HEK293 (cell line): ENCODE results near the gene SEC24C.

Source experiments
- CTCF ChIA-PET: fragments of 350-600 bp; formaldehyde crosslinking; extraction: SDS; loops from one replicate; lab custom pipeline; 2021; ENCODE audit warnings: antibody characterized with exemption; lab: Yijun Ruan, JAX
- POLR2A ChIA-PET: fragments of 300-600 bp; formaldehyde crosslinking; extraction: SDS; loops from one replicate; lab custom pipeline; 2020; ENCODE audit warnings: antibody characterized with exemption, inconsistent platforms; lab: Yijun Ruan, JAX
- H3K27ac ChIP-seq: fragments of 200-500 bp; sonication (Bioruptor generic); 2 replicates; pipeline ENCODE4 v1.5.1; 2014; ENCODE audit warnings: low read depth, low read length, control low read depth, inconsistent platforms; ENCODE audit errors: extremely low read depth
- H3K36me3 ChIP-seq, 2 experiments: fragments of 200-500 bp in 1 of 2; sonication (Bioruptor generic) in 1 of 2; 1 replicate in 1 of 2; 2 replicates in 1 of 2; pipeline ENCODE4 v1.5.1; 2014 to 2017; ENCODE audit warnings: inconsistent platforms in 2 of 2, low read length in 2 of 2; ENCODE audit not compliant: control insufficient read depth in 2 of 2, insufficient read depth in 1 of 2
- H3K4me1 ChIP-seq: fragments of 200-500 bp; sonication (Bioruptor generic); 2 replicates; pipeline ENCODE4 v1.5.1; 2014; ENCODE audit warnings: mild to moderate bottlenecking, low read length, inconsistent platforms; ENCODE audit not compliant: control insufficient read depth, insufficient read depth
- H3K4me3 ChIP-seq: 2 replicates; pipeline ENCODE4 v1.5.1; 2011; ENCODE audit warnings: low read depth, mild to moderate bottlenecking, control low read depth, low read length, moderate library complexity
- H3K9me3 ChIP-seq: fragments of 200-500 bp; sonication (Bioruptor generic); 2 replicates; pipeline ENCODE4 v1.5.1; 2014; ENCODE audit warnings: low read depth, low read length, inconsistent platforms; ENCODE audit not compliant: control insufficient read depth, insufficient read depth
- BCL11A ChIP-seq: fragments of 450-650 bp; formaldehyde crosslinking; IDR thresholded peaks from 2 replicates; pipeline ENCODE4 v1.5.1; 2016; ENCODE audit warnings: low read depth, missing biosample characterization, missing genetic modification characterization
- GLIS2 ChIP-seq: fragments of 450-650 bp; formaldehyde crosslinking; IDR thresholded peaks from 2 replicates; pipeline ENCODE4 v1.5.1; 2016; ENCODE audit warnings: missing biosample characterization, missing genetic modification characterization
- PRDM1 ChIP-seq: fragments of 450-650 bp; formaldehyde crosslinking; IDR thresholded peaks from 2 replicates; pipeline ENCODE4; 2016; ENCODE audit warnings: missing biosample characterization, missing genetic modification characterization
- ZBTB17 ChIP-seq: fragments of 450-650 bp; formaldehyde crosslinking; IDR thresholded peaks from 2 replicates; pipeline ENCODE4 v1.5.1; 2016; ENCODE audit warnings: missing biosample characterization, missing genetic modification characterization
- ZBTB7A ChIP-seq: fragments of 450-650 bp; formaldehyde crosslinking; IDR thresholded peaks from 2 replicates; pipeline ENCODE4 v1.5.1; 2016; ENCODE audit warnings: low read depth, missing biosample characterization, missing genetic modification characterization
- ZFP41 ChIP-seq: fragments of 450-650 bp; formaldehyde crosslinking; IDR thresholded peaks from 2 replicates; pipeline ENCODE4 v1.5.1; 2016; ENCODE audit warnings: missing biosample characterization, missing genetic modification characterization, borderline replicate concordance
- ZNF169 ChIP-seq: fragments of 450-650 bp; formaldehyde crosslinking; IDR thresholded peaks from 2 replicates; pipeline ENCODE4 v1.5.1; 2016; ENCODE audit warnings: missing biosample characterization, missing genetic modification characterization
- ZNF211 ChIP-seq: fragments of 450-650 bp; formaldehyde crosslinking; IDR thresholded peaks from 2 replicates; pipeline ENCODE4 v1.5.1; 2016; ENCODE audit warnings: low read depth, missing biosample characterization, missing genetic modification characterization
- ZNF239 ChIP-seq: fragments of 450-650 bp; formaldehyde crosslinking; IDR thresholded peaks from 2 replicates; pipeline ENCODE4 v1.5.1; 2016; ENCODE audit warnings: missing biosample characterization, missing genetic modification characterization
- ZNF292 ChIP-seq: fragments of 450-650 bp; formaldehyde crosslinking; IDR thresholded peaks from 2 replicates; pipeline ENCODE4 v1.5.1; 2016; ENCODE audit warnings: low read depth, missing biosample characterization, missing genetic modification characterization, borderline replicate concordance
- ZNF302 ChIP-seq: fragments of 450-650 bp; formaldehyde crosslinking; IDR thresholded peaks from 2 replicates; pipeline ENCODE4 v1.5.1; 2016; ENCODE audit warnings: missing biosample characterization, missing genetic modification characterization, low read depth
- ZNF366 ChIP-seq: fragments of 450-650 bp; formaldehyde crosslinking; conservative IDR thresholded peaks from 2 replicates; pipeline ENCODE4 v1.5.1; 2016; ENCODE audit warnings: missing biosample characterization, missing genetic modification characterization
- ZNF548 ChIP-seq: fragments of 450-650 bp; formaldehyde crosslinking; IDR thresholded peaks from 2 replicates; pipeline ENCODE4 v1.5.1; 2016; ENCODE audit warnings: missing biosample characterization, missing genetic modification characterization
- ZNF747 ChIP-seq: fragments of 450-650 bp; formaldehyde crosslinking; IDR thresholded peaks from 2 replicates; pipeline ENCODE4 v1.5.1; 2016; ENCODE audit warnings: missing biosample characterization, missing genetic modification characterization
- ZNF837 ChIP-seq: fragments of 450-650 bp; formaldehyde crosslinking; IDR thresholded peaks from 2 replicates; pipeline ENCODE4 v1.5.1; 2016; ENCODE audit warnings: missing biosample characterization, missing genetic modification characterization
- TF ChIP-seq, protein P1 (sequence below): fragments of 450-650 bp; formaldehyde crosslinking; IDR thresholded peaks from 2 replicates; pipeline ENCODE4 v1.5.1; 2016; ENCODE audit warnings: missing biosample characterization, missing genetic modification characterization
- TF ChIP-seq, protein P2 (sequence below): fragments of 450-650 bp; formaldehyde crosslinking; IDR thresholded peaks from 2 replicates; pipeline ENCODE4 v1.5.1; 2016; ENCODE audit warnings: missing biosample characterization, missing genetic modification characterization
- TF ChIP-seq, protein P3 (sequence below): fragments of 450-650 bp; formaldehyde crosslinking; IDR thresholded peaks from 2 replicates; pipeline ENCODE4 v1.5.1; 2016; ENCODE audit warnings: missing biosample characterization, missing genetic modification characterization
- TF ChIP-seq, protein P4 (sequence below): fragments of 450-650 bp; formaldehyde crosslinking; IDR thresholded peaks from 2 replicates; pipeline ENCODE4 v1.5.1; 2016; ENCODE audit warnings: missing biosample characterization, missing genetic modification characterization
- TF ChIP-seq, protein P5 (sequence below): fragments of 450-650 bp; formaldehyde crosslinking; IDR thresholded peaks from 2 replicates; pipeline ENCODE4 v1.5.1; 2016; ENCODE audit warnings: missing biosample characterization, missing genetic modification characterization, borderline replicate concordance
- TF ChIP-seq, protein P6 (sequence below): fragments of 450-650 bp; formaldehyde crosslinking; IDR thresholded peaks from 2 replicates; pipeline ENCODE4 v1.5.1; 2016; ENCODE audit warnings: missing biosample characterization, missing genetic modification characterization

The SEC24C gene

DNA sequence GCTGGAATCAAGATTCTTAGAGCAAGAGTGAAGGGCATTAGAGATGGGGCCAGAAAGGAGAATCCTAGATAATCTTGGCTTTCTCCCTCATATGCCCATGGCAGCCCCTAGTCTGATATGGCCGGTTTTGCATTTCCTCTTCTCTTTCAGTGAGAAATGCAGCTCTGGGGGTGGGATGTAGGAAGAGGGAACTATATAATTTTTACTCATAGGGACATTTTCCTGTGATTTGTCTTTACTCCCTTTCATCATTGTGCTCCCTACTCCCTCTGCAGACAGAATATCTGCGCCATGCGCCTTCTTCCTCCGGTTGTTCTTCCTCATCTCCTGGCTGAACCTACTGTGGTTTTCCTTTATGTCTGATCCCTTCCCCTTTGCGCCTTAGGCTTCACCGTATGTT, 20.9 kb downstream of the SEC24C start (continued):
- no peak for TF ChIP-seq ZNF292 (tag by site-specific recombination)
- TF ChIP-seq, protein P1, sequence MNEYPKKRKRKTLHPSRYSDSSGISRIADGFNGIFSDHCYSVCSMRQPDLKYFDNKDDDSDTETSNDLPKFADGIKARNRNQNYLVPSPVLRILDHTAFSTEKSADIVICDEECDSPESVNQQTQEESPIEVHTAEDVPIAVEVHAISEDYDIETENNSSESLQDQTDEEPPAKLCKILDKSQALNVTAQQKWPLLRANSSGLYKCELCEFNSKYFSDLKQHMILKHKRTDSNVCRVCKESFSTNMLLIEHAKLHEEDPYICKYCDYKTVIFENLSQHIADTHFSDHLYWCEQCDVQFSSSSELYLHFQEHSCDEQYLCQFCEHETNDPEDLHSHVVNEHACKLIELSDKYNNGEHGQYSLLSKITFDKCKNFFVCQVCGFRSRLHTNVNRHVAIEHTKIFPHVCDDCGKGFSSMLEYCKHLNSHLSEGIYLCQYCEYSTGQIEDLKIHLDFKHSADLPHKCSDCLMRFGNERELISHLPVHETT (tag by site-specific recombination), result no peak
- no peak for TF ChIP-seq ZFP41

DNA sequence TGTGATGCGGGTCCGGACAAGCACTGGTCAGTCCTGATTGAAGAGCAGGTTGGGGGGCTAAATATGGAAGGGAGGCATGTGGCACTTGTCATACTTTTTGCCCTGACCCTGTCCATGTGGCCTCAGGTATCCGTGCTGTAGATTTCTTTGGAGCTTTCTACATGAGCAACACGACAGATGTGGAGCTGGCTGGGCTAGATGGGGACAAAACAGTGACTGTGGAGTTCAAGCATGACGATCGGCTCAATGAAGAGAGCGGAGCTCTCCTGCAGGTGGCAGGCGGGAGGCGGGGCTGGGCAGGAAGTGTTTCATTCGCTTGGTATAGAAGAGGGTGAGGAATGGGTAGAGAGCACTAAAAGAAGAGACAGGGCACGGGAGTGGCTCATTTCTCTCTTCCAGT, 24.7 kb downstream of the SEC24C start:
- Histone ChIP-seq H3K4me1 (peaks cover 2% of the 10 kb centered on the region; the same call in 1 of the 2 replicates), H3K27ac (no peak overlapping the region), H3K36me3 (peaks cover 24 to 76% of the 10 kb centered on the region in 2 experiments), H3K4me3 (no peak overlapping the region), H3K9me3 (no peaks in the 10 kb centered on the region)
- POLR2A ChIA-PET, result interaction anchor here (1.0 to 2.0 kb wide), 2 partner anchors 13 to 22 kb away, joined by 3 to 7 read pairs; partner anchors contain the start of gene CHCHD1
- TF ChIP-seq ZNF302 (tag by site-specific recombination), result no peak
- TF ChIP-seq, protein P2, sequence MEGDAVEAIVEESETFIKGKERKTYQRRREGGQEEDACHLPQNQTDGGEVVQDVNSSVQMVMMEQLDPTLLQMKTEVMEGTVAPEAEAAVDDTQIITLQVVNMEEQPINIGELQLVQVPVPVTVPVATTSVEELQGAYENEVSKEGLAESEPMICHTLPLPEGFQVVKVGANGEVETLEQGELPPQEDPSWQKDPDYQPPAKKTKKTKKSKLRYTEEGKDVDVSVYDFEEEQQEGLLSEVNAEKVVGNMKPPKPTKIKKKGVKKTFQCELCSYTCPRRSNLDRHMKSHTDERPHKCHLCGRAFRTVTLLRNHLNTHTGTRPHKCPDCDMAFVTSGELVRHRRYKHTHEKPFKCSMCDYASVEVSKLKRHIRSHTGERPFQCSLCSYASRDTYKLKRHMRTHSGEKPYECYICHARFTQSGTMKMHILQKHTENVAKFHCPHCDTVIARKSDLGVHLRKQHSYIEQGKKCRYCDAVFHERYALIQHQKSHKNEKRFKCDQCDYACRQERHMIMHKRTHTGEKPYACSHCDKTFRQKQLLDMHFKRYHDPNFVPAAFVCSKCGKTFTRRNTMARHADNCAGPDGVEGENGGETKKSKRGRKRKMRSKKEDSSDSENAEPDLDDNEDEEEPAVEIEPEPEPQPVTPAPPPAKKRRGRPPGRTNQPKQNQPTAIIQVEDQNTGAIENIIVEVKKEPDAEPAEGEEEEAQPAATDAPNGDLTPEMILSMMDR, result 0 out of 2 replicates have a peak, but pooled peaks have one; percentile 15
- peak; percentile 29; the same call in 1 of the 2 replicates for TF ChIP-seq ZBTB17 (tag by site-specific recombination)
- TF ChIP-seq ZNF239 (tag by site-specific recombination), result no peak
- CTCF ChIA-PET, result interaction anchor here (0.6 kb wide), 1 partner anchor 231 kb away, joined by 3 read pairs; no protein-coding TSS in a partner anchor

DNA sequence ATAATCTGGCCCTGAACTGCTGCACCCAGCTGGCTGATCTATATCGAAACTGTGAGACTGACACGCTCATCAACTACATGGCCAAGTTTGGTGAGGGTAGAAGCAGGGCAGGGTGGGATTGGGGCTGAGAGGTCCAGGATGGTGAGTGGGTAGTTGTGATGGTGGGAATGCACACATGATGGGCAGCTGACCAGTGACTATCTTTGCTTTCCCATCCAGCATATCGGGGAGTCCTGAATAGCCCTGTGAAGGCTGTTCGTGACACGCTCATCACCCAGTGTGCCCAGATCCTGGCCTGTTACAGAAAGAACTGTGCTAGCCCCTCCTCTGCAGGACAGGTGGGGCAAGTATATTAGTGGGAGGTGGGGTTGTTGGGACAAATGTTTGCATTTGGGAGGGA, 25.2 kb downstream of the SEC24C start:
- POLR2A ChIA-PET, result interaction anchor here (1.0 to 2.0 kb wide), 2 partner anchors 12 to 22 kb away, joined by 3 to 7 read pairs; partner anchors contain the start of gene CHCHD1
- H3K36me3 ChIP-seq, result peaks cover 24 to 74% of the 10 kb centered on the region in 2 experiments
- TF ChIP-seq, protein P3, sequence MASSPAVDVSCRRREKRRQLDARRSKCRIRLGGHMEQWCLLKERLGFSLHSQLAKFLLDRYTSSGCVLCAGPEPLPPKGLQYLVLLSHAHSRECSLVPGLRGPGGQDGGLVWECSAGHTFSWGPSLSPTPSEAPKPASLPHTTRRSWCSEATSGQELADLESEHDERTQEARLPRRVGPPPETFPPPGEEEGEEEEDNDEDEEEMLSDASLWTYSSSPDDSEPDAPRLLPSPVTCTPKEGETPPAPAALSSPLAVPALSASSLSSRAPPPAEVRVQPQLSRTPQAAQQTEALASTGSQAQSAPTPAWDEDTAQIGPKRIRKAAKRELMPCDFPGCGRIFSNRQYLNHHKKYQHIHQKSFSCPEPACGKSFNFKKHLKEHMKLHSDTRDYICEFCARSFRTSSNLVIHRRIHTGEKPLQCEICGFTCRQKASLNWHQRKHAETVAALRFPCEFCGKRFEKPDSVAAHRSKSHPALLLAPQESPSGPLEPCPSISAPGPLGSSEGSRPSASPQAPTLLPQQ (tag by site-specific recombination), result no peak
- TF ChIP-seq, protein P4, sequence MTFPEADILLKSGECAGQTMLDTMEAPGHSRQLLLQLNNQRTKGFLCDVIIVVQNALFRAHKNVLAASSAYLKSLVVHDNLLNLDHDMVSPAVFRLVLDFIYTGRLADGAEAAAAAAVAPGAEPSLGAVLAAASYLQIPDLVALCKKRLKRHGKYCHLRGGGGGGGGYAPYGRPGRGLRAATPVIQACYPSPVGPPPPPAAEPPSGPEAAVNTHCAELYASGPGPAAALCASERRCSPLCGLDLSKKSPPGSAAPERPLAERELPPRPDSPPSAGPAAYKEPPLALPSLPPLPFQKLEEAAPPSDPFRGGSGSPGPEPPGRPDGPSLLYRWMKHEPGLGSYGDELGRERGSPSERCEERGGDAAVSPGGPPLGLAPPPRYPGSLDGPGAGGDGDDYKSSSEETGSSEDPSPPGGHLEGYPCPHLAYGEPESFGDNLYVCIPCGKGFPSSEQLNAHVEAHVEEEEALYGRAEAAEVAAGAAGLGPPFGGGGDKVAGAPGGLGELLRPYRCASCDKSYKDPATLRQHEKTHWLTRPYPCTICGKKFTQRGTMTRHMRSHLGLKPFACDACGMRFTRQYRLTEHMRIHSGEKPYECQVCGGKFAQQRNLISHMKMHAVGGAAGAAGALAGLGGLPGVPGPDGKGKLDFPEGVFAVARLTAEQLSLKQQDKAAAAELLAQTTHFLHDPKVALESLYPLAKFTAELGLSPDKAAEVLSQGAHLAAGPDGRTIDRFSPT, result no peak
- no peak for TF ChIP-seq ZNF169
- no peak for TF ChIP-seq ZBTB7A
- no peak for TF ChIP-seq BCL11A (tag by site-specific recombination)
- TF ChIP-seq, protein P5, sequence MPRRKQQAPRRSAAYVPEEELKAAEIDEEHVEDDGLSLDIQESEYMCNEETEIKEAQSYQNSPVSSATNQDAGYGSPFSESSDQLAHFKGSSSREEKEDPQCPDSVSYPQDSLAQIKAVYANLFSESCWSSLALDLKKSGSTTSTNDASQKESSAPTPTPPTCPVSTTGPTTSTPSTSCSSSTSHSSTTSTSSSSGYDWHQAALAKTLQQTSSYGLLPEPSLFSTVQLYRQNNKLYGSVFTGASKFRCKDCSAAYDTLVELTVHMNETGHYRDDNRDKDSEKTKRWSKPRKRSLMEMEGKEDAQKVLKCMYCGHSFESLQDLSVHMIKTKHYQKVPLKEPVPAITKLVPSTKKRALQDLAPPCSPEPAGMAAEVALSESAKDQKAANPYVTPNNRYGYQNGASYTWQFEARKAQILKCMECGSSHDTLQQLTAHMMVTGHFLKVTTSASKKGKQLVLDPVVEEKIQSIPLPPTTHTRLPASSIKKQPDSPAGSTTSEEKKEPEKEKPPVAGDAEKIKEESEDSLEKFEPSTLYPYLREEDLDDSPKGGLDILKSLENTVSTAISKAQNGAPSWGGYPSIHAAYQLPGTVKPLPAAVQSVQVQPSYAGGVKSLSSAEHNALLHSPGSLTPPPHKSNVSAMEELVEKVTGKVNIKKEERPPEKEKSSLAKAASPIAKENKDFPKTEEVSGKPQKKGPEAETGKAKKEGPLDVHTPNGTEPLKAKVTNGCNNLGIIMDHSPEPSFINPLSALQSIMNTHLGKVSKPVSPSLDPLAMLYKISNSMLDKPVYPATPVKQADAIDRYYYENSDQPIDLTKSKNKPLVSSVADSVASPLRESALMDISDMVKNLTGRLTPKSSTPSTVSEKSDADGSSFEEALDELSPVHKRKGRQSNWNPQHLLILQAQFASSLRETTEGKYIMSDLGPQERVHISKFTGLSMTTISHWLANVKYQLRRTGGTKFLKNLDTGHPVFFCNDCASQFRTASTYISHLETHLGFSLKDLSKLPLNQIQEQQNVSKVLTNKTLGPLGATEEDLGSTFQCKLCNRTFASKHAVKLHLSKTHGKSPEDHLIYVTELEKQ (tag by site-specific recombination), result no peak
- no peak for TF ChIP-seq ZNF747 (tag by site-specific recombination)
- TF ChIP-seq ZNF366, result no peak
- no peak for TF ChIP-seq GLIS2
- TF ChIP-seq, protein P6, sequence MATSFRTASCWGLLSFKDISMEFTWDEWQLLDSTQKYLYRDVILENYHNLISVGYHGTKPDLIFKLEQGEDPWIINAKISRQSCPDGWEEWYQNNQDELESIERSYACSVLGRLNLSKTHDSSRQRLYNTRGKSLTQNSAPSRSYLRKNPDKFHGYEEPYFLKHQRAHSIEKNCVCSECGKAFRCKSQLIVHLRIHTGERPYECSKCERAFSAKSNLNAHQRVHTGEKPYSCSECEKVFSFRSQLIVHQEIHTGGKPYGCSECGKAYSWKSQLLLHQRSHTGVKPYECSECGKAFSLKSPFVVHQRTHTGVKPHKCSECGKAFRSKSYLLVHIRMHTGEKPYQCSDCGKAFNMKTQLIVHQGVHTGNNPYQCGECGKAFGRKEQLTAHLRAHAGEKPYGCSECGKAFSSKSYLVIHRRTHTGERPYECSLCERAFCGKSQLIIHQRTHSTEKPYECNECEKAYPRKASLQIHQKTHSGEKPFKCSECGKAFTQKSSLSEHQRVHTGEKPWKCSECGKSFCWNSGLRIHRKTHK (tag by site-specific recombination), result no peak
- no peak for TF ChIP-seq ZNF211 (tag by site-specific recombination)
- no peak for TF ChIP-seq ZNF837 (tag by site-specific recombination)
- TF ChIP-seq PRDM1 (tag by site-specific recombination), result no peak
- no peak for TF ChIP-seq ZNF548 (tag by site-specific recombination)

More for the DNA sequence above, 25.2 kb downstream of the SEC24C start:
- CTCF ChIA-PET, result interaction anchor here (0.6 kb wide), 1 partner anchor 1258 kb away, joined by 3 read pairs; no protein-coding TSS in a partner anchor
- no peak overlapping the region for H3K4me3 ChIP-seq
- H3K27ac ChIP-seq, result no peak overlapping the region
- H3K9me3 ChIP-seq, result no peaks in the 10 kb centered on the region
- peaks cover 4% of the 10 kb centered on the region; the same call in 1 of the 2 replicates for H3K4me1 ChIP-seq
